ENCODE data around the gene POM121C.
"Not testable (repeated sequence)": the region's sequence is repeated elsewhere in the genome, so short reads cannot be mapped to it uniquely, and the experiment has no call there.

POM121C gene

GRCh38 chr7:75485979-75486643 is at the start of gene POM121C:
POM121C (minus strand) TSS chr7:75486299; CDS start chr7:75441496, 44,803 bp downstream.
- peak; percentile 76 for DNase-seq (ENCODE audit: low read depth)

GRCh38 chr7:75534727-75535307 is 48.7 kb upstream of the POM121C start:
- DNase-seq (ENCODE audit: low read depth), result no peak

GRCh38 chr7:75533926-75534325 is 47.8 kb upstream of the POM121C start:
- no peak for DNase-seq (ENCODE audit: low read depth)

- DNase-seq (ENCODE audit: low read depth), result no peak
These were observed 46.5 kb upstream of the POM121C start for GRCh38 chr7:75532639-75533038.

- DNase-seq (ENCODE audit: low read depth), result no peak
These were observed 45.3 kb upstream of the POM121C start for GRCh38 chr7:75531359-75531821.

GRCh38 chr7:75527224-75527722 is 41.2 kb upstream of the POM121C start:
- DNase-seq (ENCODE audit: low read depth), result not testable (repeated sequence)

- not testable (repeated sequence) for DNase-seq (ENCODE audit: low read depth)
These were observed 35.6 kb upstream of the POM121C start for GRCh38 chr7:75521727-75522126.

- not testable (repeated sequence) for DNase-seq (ENCODE audit: low read depth)
These were observed 32.7 kb upstream of the POM121C start for GRCh38 chr7:75518842-75519241.

- not testable (repeated sequence) for DNase-seq (ENCODE audit: low read depth)
These were observed 22.9 kb upstream of the POM121C start for GRCh38 chr7:75509033-75509432.

GRCh38 chr7:75492020-75492419 is 5.9 kb upstream of the POM121C start, which contains the start of gene SPDYE5:
SPDYE5 (plus strand) TSS chr7:75492320; CDS start chr7:75494048, 1,728 bp downstream.
- DNase-seq (ENCODE audit: low read depth), result not testable (repeated sequence)

- DNase-seq (ENCODE audit: low read depth), result not testable (repeated sequence)
These were observed 632 bp downstream of the POM121C start for GRCh38 chr7:75485355-75485978.

GRCh38 chr7:75480313-75480712 is 5.8 kb downstream of the POM121C start:
- DNase-seq (ENCODE audit: low read depth), result not testable (repeated sequence)

- not testable (repeated sequence) for DNase-seq (ENCODE audit: low read depth)
These were observed 8.6 kb downstream of the POM121C start for GRCh38 chr7:75477457-75477856.

- not testable (repeated sequence) for DNase-seq (ENCODE audit: low read depth)
These were observed 15.9 kb downstream of the POM121C start for GRCh38 chr7:75470166-75470565.

GRCh38 chr7:75460541-75460940 is 25.6 kb downstream of the POM121C start:
- DNase-seq (ENCODE audit: low read depth), result not testable (repeated sequence)

- DNase-seq (ENCODE audit: low read depth), result not testable (repeated sequence)
These were observed 28.1 kb downstream of the POM121C start for GRCh38 chr7:75458034-75458433.

- DNase-seq (ENCODE audit: low read depth), result not testable (repeated sequence)
These were observed 29.7 kb downstream of the POM121C start for GRCh38 chr7:75456403-75456802.

GRCh38 chr7:75452494-75452955 is 33.6 kb downstream of the POM121C start:
- not testable (repeated sequence) for DNase-seq (ENCODE audit: low read depth)

- not testable (repeated sequence) for DNase-seq (ENCODE audit: low read depth)
These were observed 36.2 kb downstream of the POM121C start for GRCh38 chr7:75449946-75450345.

- peak; percentile 4 for DNase-seq (ENCODE audit: low read depth)
These were observed 43.5 kb downstream of the POM121C start for GRCh38 chr7:75442465-75443111.

GRCh38 chr7:75442101-75442464 is 44.0 kb downstream of the POM121C start:
- DNase-seq (ENCODE audit: low read depth), result not testable (repeated sequence)

- not testable (repeated sequence) for DNase-seq (ENCODE audit: low read depth)
These were observed 47.1 kb downstream of the POM121C start for GRCh38 chr7:75439000-75439399.
